WTC11 (cell line): ENCODE results near the gene DNAJB8. TPM values are rescaled to one million over a fixed set of nuclear protein-coding genes. Genes with fewer than 3 reads are reported as not detected.

Experiments used
- ATAC-seq: fragments of 200-7000 bp; cut with Tn5 transposase; 2 replicates; pipeline ENCODE4 v1.10.0; 2021; ENCODE audit warnings: mild to moderate bottlenecking, moderate library complexity
- CTCF ChIA-PET: fragments of 300-600 bp; sonication (Branson Sonifier 250); formaldehyde crosslinking; loops from one replicate; lab custom pipeline; 2021; ENCODE audit warnings: antibody characterized with exemption; lab: Charles Lee
- POLR2A ChIA-PET: fragments of 350-600 bp; sonication (Branson Sonifier 250); formaldehyde crosslinking; loops from one replicate; lab custom pipeline; 2021; ENCODE audit warnings: antibody characterized with exemption; lab: Charles Lee
- DNase-seq: peaks from one replicate; pipeline ENCODE4 v3.0.0; 2021; ENCODE audit warnings: low spot score
- H3K27ac Mint-ChIP-seq: 2 replicates; pipeline ENCODE4 v1.8.0; 2021; ENCODE audit warnings: mixed read lengths
- H3K27me3 Mint-ChIP-seq: 2 replicates; pipeline ENCODE4 v1.8.0; 2021; ENCODE audit warnings: low read depth, mild to moderate bottlenecking, moderate library complexity, mixed read lengths
- H3K36me3 Mint-ChIP-seq: 2 replicates; pipeline ENCODE4 v1.8.0; 2021; ENCODE audit warnings: mixed read lengths
- H3K4me1 Mint-ChIP-seq: 2 replicates; pipeline ENCODE4 v1.8.0; 2022; ENCODE audit warnings: mixed read lengths
- H3K4me3 Mint-ChIP-seq: 2 replicates; pipeline ENCODE4 v1.8.0; 2021; ENCODE audit warnings: mild to moderate bottlenecking, moderate library complexity, mixed read lengths
- H3K9me3 Mint-ChIP-seq: 2 replicates; pipeline ENCODE4 v1.8.0; 2021; ENCODE audit warnings: mixed read lengths
- CBFB ChIP-seq: sonication (generic); formaldehyde crosslinking; IDR thresholded peaks from 2 replicates; pipeline ENCODE4 v1.8.1; 2022; ENCODE audit warnings: mild to moderate bottlenecking, low read depth, missing genetic modification reagents
- CREM ChIP-seq: sonication (generic); formaldehyde crosslinking; IDR thresholded peaks from 2 replicates; pipeline ENCODE4 v1.8.1; 2022; ENCODE audit warnings: mild to moderate bottlenecking, missing genetic modification reagents, moderate library complexity
- CTCF ChIP-seq: fragments of 200-600 bp; IDR thresholded peaks from 2 replicates; pipeline ENCODE4 v1.8.0; 2022; ENCODE audit warnings: antibody characterized with exemption
- ESRRA ChIP-seq: sonication (generic); formaldehyde crosslinking; IDR thresholded peaks from 2 replicates; pipeline ENCODE4 v1.8.1; 2022; ENCODE audit warnings: mild to moderate bottlenecking, missing genetic modification reagents, borderline replicate concordance
- MYBL2 ChIP-seq: sonication (generic); formaldehyde crosslinking; IDR thresholded peaks from 2 replicates; pipeline ENCODE4 v1.8.1; 2023; ENCODE audit warnings: mild to moderate bottlenecking, moderate library complexity, missing genetic modification reagents
- NFATC4 ChIP-seq: fragments of 250-450 bp; sonication (Bioruptor Pico); IDR thresholded peaks from 2 replicates; pipeline ENCODE4 v1.9.0; 2021; ENCODE audit warnings: mild to moderate bottlenecking
- SMAD4 ChIP-seq: sonication (generic); formaldehyde crosslinking; IDR thresholded peaks from 2 replicates; pipeline ENCODE4 v1.8.0; 2022; ENCODE audit warnings: mild to moderate bottlenecking, missing genetic modification reagents
- SP1 ChIP-seq: sonication (generic); formaldehyde crosslinking; conservative IDR thresholded peaks from 2 replicates; pipeline ENCODE4 v1.8.1; 2022; ENCODE audit warnings: missing genetic modification reagents
- ZNF416 ChIP-seq: fragments of 250-450 bp; sonication (Bioruptor Pico); IDR thresholded peaks from 2 replicates; pipeline ENCODE4 v1.9.0; 2021; ENCODE audit warnings: mild to moderate bottlenecking, inconsistent platforms
- ZNF423 ChIP-seq: fragments of 250-450 bp; sonication (Bioruptor Pico); IDR thresholded peaks from 2 replicates; pipeline ENCODE4 v2.1.2; 2022; ENCODE audit warnings: mild to moderate bottlenecking, moderate library complexity
- total RNA-seq: library from RNA; stranded (reverse); gene quantifications from 3 replicates; pipeline ENCODE4 v1.2.3, GENCODE V29; 2021
- TF ChIP-seq, protein P1 (sequence below): sonication (generic); formaldehyde crosslinking; IDR thresholded peaks from 2 replicates; pipeline ENCODE4 v1.8.0; 2022; ENCODE audit warnings: missing genetic modification reagents
- TF ChIP-seq, protein P2 (sequence below): sonication (generic); formaldehyde crosslinking; IDR thresholded peaks from 2 replicates; pipeline ENCODE4 v1.8.0; 2023; ENCODE audit warnings: missing genetic modification reagents, mild to moderate bottlenecking, borderline replicate concordance
- TF ChIP-seq, protein P3 (sequence below): fragments of 250-450 bp; sonication (Bioruptor Pico); IDR thresholded peaks from 2 replicates; pipeline ENCODE4 v1.9.0; 2021; ENCODE audit warnings: mild to moderate bottlenecking
- TF ChIP-seq, protein P4 (sequence below): fragments of 250-450 bp; sonication (Bioruptor Pico); IDR thresholded peaks from 2 replicates; pipeline ENCODE4 v1.9.0; 2021; ENCODE audit warnings: moderate library complexity, mild to moderate bottlenecking, inconsistent platforms, borderline replicate concordance
- TF ChIP-seq, protein P5 (sequence below): fragments of 250-450 bp; sonication (Bioruptor Pico); conservative IDR thresholded peaks from 2 replicates; pipeline ENCODE4 v1.9.0; 2021; ENCODE audit warnings: mild to moderate bottlenecking

DNAJB8 gene
- total RNA-seq, 1 experiment from 2014 or later: not detected

- ChIA-PET POLR2A (no interaction called here), CTCF (no interaction called here)
- H3K9me3 Mint-ChIP-seq: no peaks in the 10 kb centered on the region
- no peak for TF ChIP-seq CBFB (CRISPR knock-in tag)
- TF ChIP-seq ESRRA (CRISPR knock-in tag): no peak
- no peaks in the 10 kb centered on the region for H3K36me3 Mint-ChIP-seq
- no peak overlapping the region for H3K27ac Mint-ChIP-seq
- no peak overlapping the region for H3K4me3 Mint-ChIP-seq
- ATAC-seq (no peak), DNase-seq (no peak)
- H3K27me3 Mint-ChIP-seq: peaks cover 66% of the 10 kb centered on the region
- H3K4me1 Mint-ChIP-seq: peaks cover 8% of the 10 kb centered on the region
Measured at GRCh38 chr3:128468791-128469527, 2.3 kb upstream of the DNAJB8 start.

GRCh38 chr3:128468285-128468790, 1.6 kb upstream of the DNAJB8 start:
- TF ChIP-seq ESRRA (CRISPR knock-in tag) (no peak), CTCF (no peak), MYBL2 (CRISPR knock-in tag) (no peak)
- TF ChIP-seq, protein P1, sequence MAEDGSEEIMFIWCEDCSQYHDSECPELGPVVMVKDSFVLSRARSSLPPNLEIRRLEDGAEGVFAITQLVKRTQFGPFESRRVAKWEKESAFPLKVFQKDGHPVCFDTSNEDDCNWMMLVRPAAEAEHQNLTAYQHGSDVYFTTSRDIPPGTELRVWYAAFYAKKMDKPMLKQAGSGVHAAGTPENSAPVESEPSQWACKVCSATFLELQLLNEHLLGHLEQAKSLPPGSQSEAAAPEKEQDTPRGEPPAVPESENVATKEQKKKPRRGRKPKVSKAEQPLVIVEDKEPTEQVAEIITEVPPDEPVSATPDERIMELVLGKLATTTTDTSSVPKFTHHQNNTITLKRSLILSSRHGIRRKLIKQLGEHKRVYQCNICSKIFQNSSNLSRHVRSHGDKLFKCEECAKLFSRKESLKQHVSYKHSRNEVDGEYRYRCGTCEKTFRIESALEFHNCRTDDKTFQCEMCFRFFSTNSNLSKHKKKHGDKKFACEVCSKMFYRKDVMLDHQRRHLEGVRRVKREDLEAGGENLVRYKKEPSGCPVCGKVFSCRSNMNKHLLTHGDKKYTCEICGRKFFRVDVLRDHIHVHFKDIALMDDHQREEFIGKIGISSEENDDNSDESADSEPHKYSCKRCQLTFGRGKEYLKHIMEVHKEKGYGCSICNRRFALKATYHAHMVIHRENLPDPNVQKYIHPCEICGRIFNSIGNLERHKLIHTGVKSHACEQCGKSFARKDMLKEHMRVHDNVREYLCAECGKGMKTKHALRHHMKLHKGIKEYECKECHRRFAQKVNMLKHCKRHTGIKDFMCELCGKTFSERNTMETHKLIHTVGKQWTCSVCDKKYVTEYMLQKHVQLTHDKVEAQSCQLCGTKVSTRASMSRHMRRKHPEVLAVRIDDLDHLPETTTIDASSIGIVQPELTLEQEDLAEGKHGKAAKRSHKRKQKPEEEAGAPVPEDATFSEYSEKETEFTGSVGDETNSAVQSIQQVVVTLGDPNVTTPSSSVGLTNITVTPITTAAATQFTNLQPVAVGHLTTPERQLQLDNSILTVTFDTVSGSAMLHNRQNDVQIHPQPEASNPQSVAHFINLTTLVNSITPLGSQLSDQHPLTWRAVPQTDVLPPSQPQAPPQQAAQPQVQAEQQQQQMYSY (CRISPR knock-in tag): no peak

GRCh38 chr3:128464702-128465101, 2.0 kb downstream of the DNAJB8 start:
- no peaks in the 10 kb centered on the region for H3K9me3 Mint-ChIP-seq
- ATAC-seq (no peak), DNase-seq (no peak)
- ChIA-PET CTCF (interaction anchor here (0.6 to 3.5 kb wide), 11 partner anchors 9 to 144 kb away, joined by 3 to 20 read pairs (median 4); no protein-coding TSS in a partner anchor), POLR2A (no interaction called here)
- H3K4me3 Mint-ChIP-seq: no peak overlapping the region
- no peaks in the 10 kb centered on the region for H3K4me1 Mint-ChIP-seq
- H3K36me3 Mint-ChIP-seq: no peaks in the 10 kb centered on the region
- no peak overlapping the region for H3K27ac Mint-ChIP-seq
- H3K27me3 Mint-ChIP-seq: peaks cover 36% of the 10 kb centered on the region
- TF ChIP-seq, protein P2, sequence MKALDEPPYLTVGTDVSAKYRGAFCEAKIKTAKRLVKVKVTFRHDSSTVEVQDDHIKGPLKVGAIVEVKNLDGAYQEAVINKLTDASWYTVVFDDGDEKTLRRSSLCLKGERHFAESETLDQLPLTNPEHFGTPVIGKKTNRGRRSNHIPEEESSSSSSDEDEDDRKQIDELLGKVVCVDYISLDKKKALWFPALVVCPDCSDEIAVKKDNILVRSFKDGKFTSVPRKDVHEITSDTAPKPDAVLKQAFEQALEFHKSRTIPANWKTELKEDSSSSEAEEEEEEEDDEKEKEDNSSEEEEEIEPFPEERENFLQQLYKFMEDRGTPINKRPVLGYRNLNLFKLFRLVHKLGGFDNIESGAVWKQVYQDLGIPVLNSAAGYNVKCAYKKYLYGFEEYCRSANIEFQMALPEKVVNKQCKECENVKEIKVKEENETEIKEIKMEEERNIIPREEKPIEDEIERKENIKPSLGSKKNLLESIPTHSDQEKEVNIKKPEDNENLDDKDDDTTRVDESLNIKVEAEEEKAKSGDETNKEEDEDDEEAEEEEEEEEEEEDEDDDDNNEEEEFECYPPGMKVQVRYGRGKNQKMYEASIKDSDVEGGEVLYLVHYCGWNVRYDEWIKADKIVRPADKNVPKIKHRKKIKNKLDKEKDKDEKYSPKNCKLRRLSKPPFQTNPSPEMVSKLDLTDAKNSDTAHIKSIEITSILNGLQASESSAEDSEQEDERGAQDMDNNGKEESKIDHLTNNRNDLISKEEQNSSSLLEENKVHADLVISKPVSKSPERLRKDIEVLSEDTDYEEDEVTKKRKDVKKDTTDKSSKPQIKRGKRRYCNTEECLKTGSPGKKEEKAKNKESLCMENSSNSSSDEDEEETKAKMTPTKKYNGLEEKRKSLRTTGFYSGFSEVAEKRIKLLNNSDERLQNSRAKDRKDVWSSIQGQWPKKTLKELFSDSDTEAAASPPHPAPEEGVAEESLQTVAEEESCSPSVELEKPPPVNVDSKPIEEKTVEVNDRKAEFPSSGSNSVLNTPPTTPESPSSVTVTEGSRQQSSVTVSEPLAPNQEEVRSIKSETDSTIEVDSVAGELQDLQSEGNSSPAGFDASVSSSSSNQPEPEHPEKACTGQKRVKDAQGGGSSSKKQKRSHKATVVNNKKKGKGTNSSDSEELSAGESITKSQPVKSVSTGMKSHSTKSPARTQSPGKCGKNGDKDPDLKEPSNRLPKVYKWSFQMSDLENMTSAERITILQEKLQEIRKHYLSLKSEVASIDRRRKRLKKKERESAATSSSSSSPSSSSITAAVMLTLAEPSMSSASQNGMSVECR: no peak
- TF ChIP-seq, protein P3, sequence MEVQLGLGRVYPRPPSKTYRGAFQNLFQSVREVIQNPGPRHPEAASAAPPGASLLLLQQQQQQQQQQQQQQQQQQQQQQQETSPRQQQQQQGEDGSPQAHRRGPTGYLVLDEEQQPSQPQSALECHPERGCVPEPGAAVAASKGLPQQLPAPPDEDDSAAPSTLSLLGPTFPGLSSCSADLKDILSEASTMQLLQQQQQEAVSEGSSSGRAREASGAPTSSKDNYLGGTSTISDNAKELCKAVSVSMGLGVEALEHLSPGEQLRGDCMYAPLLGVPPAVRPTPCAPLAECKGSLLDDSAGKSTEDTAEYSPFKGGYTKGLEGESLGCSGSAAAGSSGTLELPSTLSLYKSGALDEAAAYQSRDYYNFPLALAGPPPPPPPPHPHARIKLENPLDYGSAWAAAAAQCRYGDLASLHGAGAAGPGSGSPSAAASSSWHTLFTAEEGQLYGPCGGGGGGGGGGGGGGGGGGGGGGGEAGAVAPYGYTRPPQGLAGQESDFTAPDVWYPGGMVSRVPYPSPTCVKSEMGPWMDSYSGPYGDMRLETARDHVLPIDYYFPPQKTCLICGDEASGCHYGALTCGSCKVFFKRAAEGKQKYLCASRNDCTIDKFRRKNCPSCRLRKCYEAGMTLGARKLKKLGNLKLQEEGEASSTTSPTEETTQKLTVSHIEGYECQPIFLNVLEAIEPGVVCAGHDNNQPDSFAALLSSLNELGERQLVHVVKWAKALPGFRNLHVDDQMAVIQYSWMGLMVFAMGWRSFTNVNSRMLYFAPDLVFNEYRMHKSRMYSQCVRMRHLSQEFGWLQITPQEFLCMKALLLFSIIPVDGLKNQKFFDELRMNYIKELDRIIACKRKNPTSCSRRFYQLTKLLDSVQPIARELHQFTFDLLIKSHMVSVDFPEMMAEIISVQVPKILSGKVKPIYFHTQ (CRISPR knock-in tag): no peak
- TF ChIP-seq, protein P4, sequence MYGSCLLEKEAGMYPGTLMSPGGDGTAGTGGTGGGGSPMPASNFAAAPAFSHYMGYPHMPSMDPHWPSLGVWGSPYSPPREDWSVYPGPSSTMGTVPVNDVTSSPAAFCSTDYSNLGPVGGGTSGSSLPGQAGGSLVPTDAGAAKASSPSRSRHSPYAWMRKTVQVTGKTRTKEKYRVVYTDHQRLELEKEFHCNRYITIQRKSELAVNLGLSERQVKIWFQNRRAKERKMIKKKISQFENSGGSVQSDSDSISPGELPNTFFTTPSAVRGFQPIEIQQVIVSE (CRISPR knock-in tag): no peak
- TF ChIP-seq, protein P5, sequence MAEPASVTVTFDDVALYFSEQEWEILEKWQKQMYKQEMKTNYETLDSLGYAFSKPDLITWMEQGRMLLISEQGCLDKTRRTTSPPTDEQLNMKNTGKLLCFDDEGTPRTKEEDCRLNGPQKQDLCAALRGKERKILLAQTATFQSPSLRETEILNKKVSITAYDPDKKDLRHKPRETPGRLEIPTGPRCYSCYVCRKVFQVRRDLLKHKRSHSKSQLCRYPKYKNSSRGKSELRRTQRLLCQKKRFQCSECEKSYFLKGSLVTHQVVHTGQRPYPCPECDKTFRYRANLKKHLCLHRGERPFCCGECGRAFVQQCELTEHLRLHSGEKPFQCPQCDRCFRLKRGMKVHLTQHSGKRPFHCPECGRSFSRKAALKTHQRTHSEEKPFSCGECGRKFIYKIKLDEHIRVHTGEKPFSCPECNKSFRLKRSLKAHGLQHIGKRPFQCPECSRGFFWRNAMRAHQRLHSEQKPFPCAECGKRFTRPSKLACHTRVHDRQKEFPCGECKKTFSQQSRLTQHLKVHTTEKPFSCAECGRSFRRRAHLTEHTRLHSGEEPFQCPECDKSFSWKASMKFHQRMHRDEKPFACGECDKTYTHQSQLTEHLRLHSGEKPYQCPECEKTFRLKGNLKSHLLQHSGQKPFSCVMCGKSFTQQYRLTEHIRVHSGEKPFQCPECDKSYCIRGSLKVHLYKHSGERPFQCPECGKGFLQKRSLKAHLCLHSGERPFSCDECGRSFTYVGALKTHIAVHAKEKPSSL (CRISPR knock-in tag): no peak
- TF ChIP-seq SP1 (CRISPR knock-in tag) (no peak), SMAD4 (no peak), NFATC4 (no peak), ZNF416 (no peak), CREM (no peak), ZNF423 (no peak)

More at GRCh38 chr3:128468285-128468790, 1.6 kb upstream of the DNAJB8 start:
- Mint-ChIP-seq H3K36me3 (no peaks in the 10 kb centered on the region), H3K4me3 (no peak overlapping the region), H3K9me3 (no peaks in the 10 kb centered on the region), H3K27ac (no peak overlapping the region), H3K27me3 (peaks cover 63% of the 10 kb centered on the region), H3K4me1 (peaks cover 2% of the 10 kb centered on the region)
- DNase-seq (no peak), ATAC-seq (no peak)
- ChIA-PET CTCF (no interaction called here), POLR2A (no interaction called here)
